HT1080 (cell line): ENCODE measurements around the gene TAS2R40. TPM values are rescaled to one million over a fixed set of nuclear protein-coding genes. Genes with fewer than 3 reads are reported as not detected.
A peak's percentile ranks its signal among the peaks of the same experiment; 100 is the strongest.

ENCODE experiments used
- DNase-seq: peaks from one replicate; pipeline ENCODE4 v3.0.0-alpha.2; 2015; ENCODE audit warnings: low read depth
- total RNA-seq: library from RNA; depleted of rRNA; stranded (reverse); fragments of >200 nt; shearing (Covaris generic); gene quantifications from 2 replicates; pipeline ENCODE4 v1.2.3, GENCODE V29; 2014

Gene TAS2R40
- total RNA-seq, 1 experiment from 2014 or later: not detected

GRCh38 chr7:143222782-143223181, 945 bp downstream of the TAS2R40 start:
- DNase-seq: no peak

GRCh38 chr7:143223784-143224183, 1.9 kb downstream of the TAS2R40 start:
- no peak for DNase-seq

- no peak for DNase-seq
Observed at GRCh38 chr7:143225047-143225446, 3.2 kb downstream of the TAS2R40 start.

- DNase-seq: no peak
Observed at GRCh38 chr7:143227806-143228205, 6.0 kb downstream of the TAS2R40 start.

- no peak for DNase-seq
Observed at GRCh38 chr7:143229054-143229790, 7.4 kb downstream of the TAS2R40 start.

GRCh38 chr7:143230602-143231457, 9.0 kb downstream of the TAS2R40 start:
- DNase-seq: no peak

GRCh38 chr7:143233816-143234532, 12.1 kb downstream of the TAS2R40 start:
- DNase-seq: no peak

- no peak for DNase-seq
Observed at GRCh38 chr7:143234533-143234875, 12.7 kb downstream of the TAS2R40 start.

- DNase-seq: no peak
Observed at GRCh38 chr7:143235561-143235960, 13.7 kb downstream of the TAS2R40 start.

- no peak for DNase-seq
Observed at GRCh38 chr7:143236408-143236990, 14.7 kb downstream of the TAS2R40 start.

GRCh38 chr7:143237366-143237765, 15.5 kb downstream of the TAS2R40 start:
- DNase-seq: no peak

GRCh38 chr7:143238289-143238980, 16.6 kb downstream of the TAS2R40 start:
- DNase-seq: no peak

- no peak for DNase-seq
Observed at GRCh38 chr7:143239813-143240212, 18.0 kb downstream of the TAS2R40 start.

- peak; percentile 65 for DNase-seq
Observed at GRCh38 chr7:143240291-143241168, 18.7 kb downstream of the TAS2R40 start.

GRCh38 chr7:143242306-143242705, 20.5 kb downstream of the TAS2R40 start:
- DNase-seq: no peak

- DNase-seq: no peak
Observed at GRCh38 chr7:143243111-143243510, 21.3 kb downstream of the TAS2R40 start.

GRCh38 chr7:143243614-143244013, 21.8 kb downstream of the TAS2R40 start:
- no peak for DNase-seq

- no peak for DNase-seq
Observed at GRCh38 chr7:143244321-143244720, 22.5 kb downstream of the TAS2R40 start.

GRCh38 chr7:143245123-143245522, 23.3 kb downstream of the TAS2R40 start:
- no peak for DNase-seq

GRCh38 chr7:143247372-143247771, 25.5 kb downstream of the TAS2R40 start:
- DNase-seq: no peak
